ENCODE results near the gene KICS2.

Gene KICS2

DNA sequence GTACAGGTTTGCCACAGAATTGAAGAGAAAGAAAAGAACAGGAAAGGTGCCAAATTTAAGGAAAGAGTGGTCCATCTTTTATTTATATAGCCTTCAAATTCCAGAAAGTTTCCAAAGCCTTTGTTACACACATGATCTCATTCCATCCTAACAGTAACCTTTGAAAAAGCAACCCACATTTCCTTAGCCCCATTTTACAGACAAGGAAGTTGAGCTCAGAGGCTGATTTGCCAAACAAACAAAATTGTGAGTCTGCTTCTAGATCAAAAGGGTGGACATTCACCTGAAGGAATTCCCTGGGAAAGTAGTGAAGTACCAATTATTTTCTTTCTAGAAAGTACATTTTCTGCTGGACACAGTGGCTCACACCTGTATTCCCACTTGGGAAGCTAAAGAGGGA is 32.0 kb downstream of the KICS2 start:
- TF ChIP-seq, protein P1, sequence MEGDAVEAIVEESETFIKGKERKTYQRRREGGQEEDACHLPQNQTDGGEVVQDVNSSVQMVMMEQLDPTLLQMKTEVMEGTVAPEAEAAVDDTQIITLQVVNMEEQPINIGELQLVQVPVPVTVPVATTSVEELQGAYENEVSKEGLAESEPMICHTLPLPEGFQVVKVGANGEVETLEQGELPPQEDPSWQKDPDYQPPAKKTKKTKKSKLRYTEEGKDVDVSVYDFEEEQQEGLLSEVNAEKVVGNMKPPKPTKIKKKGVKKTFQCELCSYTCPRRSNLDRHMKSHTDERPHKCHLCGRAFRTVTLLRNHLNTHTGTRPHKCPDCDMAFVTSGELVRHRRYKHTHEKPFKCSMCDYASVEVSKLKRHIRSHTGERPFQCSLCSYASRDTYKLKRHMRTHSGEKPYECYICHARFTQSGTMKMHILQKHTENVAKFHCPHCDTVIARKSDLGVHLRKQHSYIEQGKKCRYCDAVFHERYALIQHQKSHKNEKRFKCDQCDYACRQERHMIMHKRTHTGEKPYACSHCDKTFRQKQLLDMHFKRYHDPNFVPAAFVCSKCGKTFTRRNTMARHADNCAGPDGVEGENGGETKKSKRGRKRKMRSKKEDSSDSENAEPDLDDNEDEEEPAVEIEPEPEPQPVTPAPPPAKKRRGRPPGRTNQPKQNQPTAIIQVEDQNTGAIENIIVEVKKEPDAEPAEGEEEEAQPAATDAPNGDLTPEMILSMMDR (IDR thresholded peaks at IDR 0.05; ENCODE audit: insufficient read depth, low read depth, low read length, missing control alignments), result no peak
- DNase-seq (ENCODE audit: low read depth), result no peak
- no peak overlapping the region for H3K4me3 ChIP-seq (ENCODE audit: low read depth, low read length)

DNA sequence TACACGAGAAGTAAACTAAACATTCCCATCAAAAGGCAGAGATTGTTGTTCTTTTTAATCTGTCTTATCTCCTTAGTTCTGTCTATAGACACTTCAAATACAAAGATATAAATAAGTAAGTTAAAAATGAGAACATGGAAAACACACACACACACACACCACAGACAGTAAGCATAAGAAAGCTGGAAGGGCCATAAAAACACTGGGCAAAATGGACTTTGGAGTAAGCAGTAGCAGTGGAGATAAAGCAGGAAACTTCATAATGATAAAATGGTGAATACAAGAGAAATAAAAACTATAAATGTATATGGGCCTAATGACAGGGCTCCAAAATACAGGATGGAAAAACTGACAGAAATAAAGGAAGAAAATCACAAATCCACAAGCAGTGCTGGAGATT is 32.6 kb downstream of the KICS2 start:
- no peak overlapping the region for H3K4me3 ChIP-seq (ENCODE audit: low read depth, low read length)
- TF ChIP-seq, protein P1 (IDR thresholded peaks at IDR 0.05; ENCODE audit: insufficient read depth, low read depth, low read length, missing control alignments), result no peak
- no peak for DNase-seq (ENCODE audit: low read depth)

DNA sequence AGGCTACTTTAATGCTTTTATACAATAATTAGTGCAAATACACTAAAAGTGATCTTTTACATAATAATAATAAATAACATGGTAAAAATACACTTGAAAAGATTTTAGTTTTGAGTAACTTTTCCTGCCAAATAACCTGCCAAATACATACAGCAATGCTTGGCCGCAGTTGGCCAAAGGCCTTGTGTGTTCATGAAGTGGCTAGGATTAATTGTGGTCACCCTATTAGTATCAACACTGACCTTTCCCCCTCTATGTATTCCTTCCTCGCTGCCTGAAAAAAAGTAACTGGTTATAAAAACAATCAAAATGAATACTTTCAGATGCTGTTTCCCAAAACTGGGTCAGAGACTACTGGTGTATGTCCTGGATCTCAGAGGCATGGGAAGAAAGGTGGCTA is 34.3 kb downstream of the KICS2 start:
- DNase-seq (ENCODE audit: low read depth), result no peak
- no peak overlapping the region for H3K4me3 ChIP-seq (ENCODE audit: low read depth, low read length)
- TF ChIP-seq, protein P1 (IDR thresholded peaks at IDR 0.05; ENCODE audit: insufficient read depth, low read depth, low read length, missing control alignments), result no peak

DNA sequence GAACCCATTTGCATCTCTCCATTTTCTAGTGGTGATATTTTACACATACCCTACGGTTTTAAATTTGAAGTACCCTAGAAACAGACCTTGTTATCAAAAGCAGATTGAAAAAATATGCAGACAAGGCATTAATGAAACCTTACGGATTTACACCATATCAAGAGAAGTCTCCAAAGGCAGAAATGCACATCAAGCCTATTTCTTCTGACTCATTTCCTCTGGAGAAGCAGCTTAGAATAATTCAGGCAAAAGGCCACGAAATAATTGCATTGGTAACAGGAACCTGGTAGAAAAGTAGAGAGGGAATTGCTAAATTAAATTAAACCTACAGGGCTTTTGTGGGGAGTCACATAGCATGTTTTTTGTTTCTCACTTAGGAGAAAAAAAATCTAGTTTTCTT is 34.7 kb downstream of the KICS2 start:
- TF ChIP-seq, protein P1 (IDR thresholded peaks at IDR 0.05; ENCODE audit: insufficient read depth, low read depth, low read length, missing control alignments), result no peak
- no peak overlapping the region for H3K4me3 ChIP-seq (ENCODE audit: low read depth, low read length)

DNA sequence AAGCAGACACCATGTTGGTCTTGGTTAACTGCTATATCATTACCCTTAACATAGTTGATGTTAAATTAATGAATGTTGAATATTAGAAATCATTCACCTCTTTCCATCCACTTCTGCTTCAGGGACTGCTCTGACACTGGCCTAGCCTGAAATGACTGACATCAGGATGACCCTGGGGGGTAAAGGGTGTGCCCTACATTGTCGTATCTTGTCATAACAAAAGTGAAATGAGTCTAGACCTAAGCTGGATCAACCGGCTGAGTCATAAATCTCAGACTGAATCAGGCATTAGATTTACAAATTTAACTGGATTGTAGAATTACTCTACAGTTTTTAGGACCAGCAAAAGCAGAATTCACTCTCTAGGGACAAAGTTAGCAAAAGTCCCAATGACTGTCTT is 35.3 kb downstream of the KICS2 start:
- DNase-seq (ENCODE audit: low read depth), result peak; percentile 41
- H3K4me3 ChIP-seq (ENCODE audit: low read depth, low read length), result no peak overlapping the region
- TF ChIP-seq, protein P1 (IDR thresholded peaks at IDR 0.05; ENCODE audit: insufficient read depth, low read depth, low read length, missing control alignments), result no peak

More for the DNA sequence above, 34.7 kb downstream of the KICS2 start:
- no peak for DNase-seq (ENCODE audit: low read depth)

DNA sequence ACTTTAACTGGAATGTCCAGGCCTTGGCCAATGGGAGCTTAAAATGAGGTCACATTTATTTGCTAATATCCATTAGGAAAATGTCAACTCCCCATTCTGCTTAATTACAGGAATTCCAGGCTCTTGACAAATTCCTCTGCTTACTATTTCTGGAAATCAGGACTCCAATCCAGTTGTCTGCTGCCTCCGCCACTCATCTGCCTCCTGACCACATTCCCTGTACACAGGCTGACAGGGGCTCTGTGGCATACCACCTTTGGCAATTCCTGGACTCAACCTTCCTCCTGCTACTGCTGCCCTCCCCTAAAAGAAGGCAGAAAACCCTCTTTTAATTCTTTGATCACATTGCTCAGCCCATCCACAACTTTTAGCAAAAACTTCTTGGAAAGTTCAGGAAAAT is 37.9 kb downstream of the KICS2 start:
- no peak overlapping the region for H3K4me3 ChIP-seq (ENCODE audit: low read depth, low read length)
- TF ChIP-seq, protein P1 (IDR thresholded peaks at IDR 0.05; ENCODE audit: insufficient read depth, low read depth, low read length, missing control alignments), result no peak
- DNase-seq (ENCODE audit: low read depth), result no peak

All from GM12865 (cell line).